WTC11 (cell line): ENCODE measurements around the gene PRKN.

Source experiments
- SP1 ChIP-seq: sonication (generic); formaldehyde crosslinking; conservative IDR thresholded peaks from 2 replicates; pipeline ENCODE4 v1.8.1; 2022; ENCODE audit warnings: missing genetic modification reagents
- ZNF138 ChIP-seq: sonication (generic); formaldehyde crosslinking; conservative IDR thresholded peaks from 2 replicates; pipeline ENCODE4 v1.8.1; 2022; ENCODE audit warnings: mild to moderate bottlenecking, moderate library complexity, missing genetic modification reagents
- TF ChIP-seq, protein P1 (sequence below): fragments of 200-600 bp; IDR thresholded peaks from 2 replicates; pipeline ENCODE4 v1.8.0; 2022; ENCODE audit warnings: antibody characterized with exemption
- TF ChIP-seq, protein P2 (sequence below): fragments of 250-450 bp; sonication (Bioruptor Pico); conservative IDR thresholded peaks from 2 replicates; pipeline ENCODE4 v1.9.0; 2021; ENCODE audit warnings: mild to moderate bottlenecking
- TF ChIP-seq, protein P3 (sequence below): sonication (generic); formaldehyde crosslinking; IDR thresholded peaks from 2 replicates; pipeline ENCODE4 v1.8.1; 2023; ENCODE audit warnings: mild to moderate bottlenecking, missing genetic modification reagents, moderate library complexity
- TF ChIP-seq, protein P4 (sequence below): fragments of 250-450 bp; sonication (Bioruptor Pico); IDR thresholded peaks from 2 replicates; pipeline ENCODE4 v1.9.0; 2021; ENCODE audit warnings: mild to moderate bottlenecking, borderline replicate concordance
- TF ChIP-seq, protein P5 (sequence below): sonication (generic); formaldehyde crosslinking; IDR thresholded peaks from 2 replicates; pipeline ENCODE4 v1.8.1; 2022; ENCODE audit warnings: mild to moderate bottlenecking, missing genetic modification reagents, moderate library complexity, borderline replicate concordance
- TF ChIP-seq, protein P6 (sequence below): fragments of 250-450 bp; sonication (Bioruptor Pico); IDR thresholded peaks from 2 replicates; pipeline ENCODE4 v2.1.2; 2022; ENCODE audit warnings: mild to moderate bottlenecking, moderate library complexity

DNA sequence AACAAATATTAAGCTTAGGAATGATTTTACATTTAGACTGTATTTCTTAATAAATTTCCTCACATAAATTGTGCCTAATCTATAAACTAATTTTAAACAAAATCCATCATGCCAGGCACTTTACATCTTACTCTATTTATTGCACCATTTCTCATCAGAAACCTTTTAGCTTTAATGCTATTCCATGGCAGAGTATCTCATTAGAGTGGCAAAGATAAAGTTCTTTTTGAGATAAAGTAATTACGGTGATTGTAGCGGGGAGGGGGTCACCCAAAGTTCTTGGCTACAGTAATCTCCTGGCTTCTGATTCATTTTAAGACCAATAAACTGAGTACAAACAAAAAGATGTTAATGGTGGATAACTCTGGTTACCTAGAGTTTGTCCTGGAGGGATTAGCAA, 532.1 kb downstream of the PRKN start:
- TF ChIP-seq, protein P1, sequence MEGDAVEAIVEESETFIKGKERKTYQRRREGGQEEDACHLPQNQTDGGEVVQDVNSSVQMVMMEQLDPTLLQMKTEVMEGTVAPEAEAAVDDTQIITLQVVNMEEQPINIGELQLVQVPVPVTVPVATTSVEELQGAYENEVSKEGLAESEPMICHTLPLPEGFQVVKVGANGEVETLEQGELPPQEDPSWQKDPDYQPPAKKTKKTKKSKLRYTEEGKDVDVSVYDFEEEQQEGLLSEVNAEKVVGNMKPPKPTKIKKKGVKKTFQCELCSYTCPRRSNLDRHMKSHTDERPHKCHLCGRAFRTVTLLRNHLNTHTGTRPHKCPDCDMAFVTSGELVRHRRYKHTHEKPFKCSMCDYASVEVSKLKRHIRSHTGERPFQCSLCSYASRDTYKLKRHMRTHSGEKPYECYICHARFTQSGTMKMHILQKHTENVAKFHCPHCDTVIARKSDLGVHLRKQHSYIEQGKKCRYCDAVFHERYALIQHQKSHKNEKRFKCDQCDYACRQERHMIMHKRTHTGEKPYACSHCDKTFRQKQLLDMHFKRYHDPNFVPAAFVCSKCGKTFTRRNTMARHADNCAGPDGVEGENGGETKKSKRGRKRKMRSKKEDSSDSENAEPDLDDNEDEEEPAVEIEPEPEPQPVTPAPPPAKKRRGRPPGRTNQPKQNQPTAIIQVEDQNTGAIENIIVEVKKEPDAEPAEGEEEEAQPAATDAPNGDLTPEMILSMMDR: no peak
- TF ChIP-seq, protein P2, sequence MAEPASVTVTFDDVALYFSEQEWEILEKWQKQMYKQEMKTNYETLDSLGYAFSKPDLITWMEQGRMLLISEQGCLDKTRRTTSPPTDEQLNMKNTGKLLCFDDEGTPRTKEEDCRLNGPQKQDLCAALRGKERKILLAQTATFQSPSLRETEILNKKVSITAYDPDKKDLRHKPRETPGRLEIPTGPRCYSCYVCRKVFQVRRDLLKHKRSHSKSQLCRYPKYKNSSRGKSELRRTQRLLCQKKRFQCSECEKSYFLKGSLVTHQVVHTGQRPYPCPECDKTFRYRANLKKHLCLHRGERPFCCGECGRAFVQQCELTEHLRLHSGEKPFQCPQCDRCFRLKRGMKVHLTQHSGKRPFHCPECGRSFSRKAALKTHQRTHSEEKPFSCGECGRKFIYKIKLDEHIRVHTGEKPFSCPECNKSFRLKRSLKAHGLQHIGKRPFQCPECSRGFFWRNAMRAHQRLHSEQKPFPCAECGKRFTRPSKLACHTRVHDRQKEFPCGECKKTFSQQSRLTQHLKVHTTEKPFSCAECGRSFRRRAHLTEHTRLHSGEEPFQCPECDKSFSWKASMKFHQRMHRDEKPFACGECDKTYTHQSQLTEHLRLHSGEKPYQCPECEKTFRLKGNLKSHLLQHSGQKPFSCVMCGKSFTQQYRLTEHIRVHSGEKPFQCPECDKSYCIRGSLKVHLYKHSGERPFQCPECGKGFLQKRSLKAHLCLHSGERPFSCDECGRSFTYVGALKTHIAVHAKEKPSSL (CRISPR knock-in tag): no peak
- TF ChIP-seq, protein P3, sequence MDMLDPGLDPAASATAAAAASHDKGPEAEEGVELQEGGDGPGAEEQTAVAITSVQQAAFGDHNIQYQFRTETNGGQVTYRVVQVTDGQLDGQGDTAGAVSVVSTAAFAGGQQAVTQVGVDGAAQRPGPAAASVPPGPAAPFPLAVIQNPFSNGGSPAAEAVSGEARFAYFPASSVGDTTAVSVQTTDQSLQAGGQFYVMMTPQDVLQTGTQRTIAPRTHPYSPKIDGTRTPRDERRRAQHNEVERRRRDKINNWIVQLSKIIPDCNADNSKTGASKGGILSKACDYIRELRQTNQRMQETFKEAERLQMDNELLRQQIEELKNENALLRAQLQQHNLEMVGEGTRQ (CRISPR knock-in tag): no peak
- TF ChIP-seq, protein P4, sequence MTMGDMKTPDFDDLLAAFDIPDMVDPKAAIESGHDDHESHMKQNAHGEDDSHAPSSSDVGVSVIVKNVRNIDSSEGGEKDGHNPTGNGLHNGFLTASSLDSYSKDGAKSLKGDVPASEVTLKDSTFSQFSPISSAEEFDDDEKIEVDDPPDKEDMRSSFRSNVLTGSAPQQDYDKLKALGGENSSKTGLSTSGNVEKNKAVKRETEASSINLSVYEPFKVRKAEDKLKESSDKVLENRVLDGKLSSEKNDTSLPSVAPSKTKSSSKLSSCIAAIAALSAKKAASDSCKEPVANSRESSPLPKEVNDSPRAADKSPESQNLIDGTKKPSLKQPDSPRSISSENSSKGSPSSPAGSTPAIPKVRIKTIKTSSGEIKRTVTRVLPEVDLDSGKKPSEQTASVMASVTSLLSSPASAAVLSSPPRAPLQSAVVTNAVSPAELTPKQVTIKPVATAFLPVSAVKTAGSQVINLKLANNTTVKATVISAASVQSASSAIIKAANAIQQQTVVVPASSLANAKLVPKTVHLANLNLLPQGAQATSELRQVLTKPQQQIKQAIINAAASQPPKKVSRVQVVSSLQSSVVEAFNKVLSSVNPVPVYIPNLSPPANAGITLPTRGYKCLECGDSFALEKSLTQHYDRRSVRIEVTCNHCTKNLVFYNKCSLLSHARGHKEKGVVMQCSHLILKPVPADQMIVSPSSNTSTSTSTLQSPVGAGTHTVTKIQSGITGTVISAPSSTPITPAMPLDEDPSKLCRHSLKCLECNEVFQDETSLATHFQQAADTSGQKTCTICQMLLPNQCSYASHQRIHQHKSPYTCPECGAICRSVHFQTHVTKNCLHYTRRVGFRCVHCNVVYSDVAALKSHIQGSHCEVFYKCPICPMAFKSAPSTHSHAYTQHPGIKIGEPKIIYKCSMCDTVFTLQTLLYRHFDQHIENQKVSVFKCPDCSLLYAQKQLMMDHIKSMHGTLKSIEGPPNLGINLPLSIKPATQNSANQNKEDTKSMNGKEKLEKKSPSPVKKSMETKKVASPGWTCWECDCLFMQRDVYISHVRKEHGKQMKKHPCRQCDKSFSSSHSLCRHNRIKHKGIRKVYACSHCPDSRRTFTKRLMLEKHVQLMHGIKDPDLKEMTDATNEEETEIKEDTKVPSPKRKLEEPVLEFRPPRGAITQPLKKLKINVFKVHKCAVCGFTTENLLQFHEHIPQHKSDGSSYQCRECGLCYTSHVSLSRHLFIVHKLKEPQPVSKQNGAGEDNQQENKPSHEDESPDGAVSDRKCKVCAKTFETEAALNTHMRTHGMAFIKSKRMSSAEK (CRISPR knock-in tag): no peak
- TF ChIP-seq, protein P5, sequence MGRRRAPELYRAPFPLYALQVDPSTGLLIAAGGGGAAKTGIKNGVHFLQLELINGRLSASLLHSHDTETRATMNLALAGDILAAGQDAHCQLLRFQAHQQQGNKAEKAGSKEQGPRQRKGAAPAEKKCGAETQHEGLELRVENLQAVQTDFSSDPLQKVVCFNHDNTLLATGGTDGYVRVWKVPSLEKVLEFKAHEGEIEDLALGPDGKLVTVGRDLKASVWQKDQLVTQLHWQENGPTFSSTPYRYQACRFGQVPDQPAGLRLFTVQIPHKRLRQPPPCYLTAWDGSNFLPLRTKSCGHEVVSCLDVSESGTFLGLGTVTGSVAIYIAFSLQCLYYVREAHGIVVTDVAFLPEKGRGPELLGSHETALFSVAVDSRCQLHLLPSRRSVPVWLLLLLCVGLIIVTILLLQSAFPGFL (CRISPR knock-in tag): no peak
- TF ChIP-seq, protein P6, sequence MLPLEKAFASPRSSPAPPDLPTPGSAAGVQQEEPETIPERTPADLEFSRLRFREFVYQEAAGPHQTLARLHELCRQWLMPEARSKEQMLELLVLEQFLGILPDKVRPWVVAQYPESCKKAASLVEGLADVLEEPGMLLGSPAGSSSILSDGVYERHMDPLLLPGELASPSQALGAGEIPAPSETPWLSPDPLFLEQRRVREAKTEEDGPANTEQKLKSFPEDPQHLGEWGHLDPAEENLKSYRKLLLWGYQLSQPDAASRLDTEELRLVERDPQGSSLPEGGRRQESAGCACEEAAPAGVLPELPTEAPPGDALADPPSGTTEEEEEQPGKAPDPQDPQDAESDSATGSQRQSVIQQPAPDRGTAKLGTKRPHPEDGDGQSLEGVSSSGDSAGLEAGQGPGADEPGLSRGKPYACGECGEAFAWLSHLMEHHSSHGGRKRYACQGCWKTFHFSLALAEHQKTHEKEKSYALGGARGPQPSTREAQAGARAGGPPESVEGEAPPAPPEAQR (CRISPR knock-in tag): no peak
- TF ChIP-seq SP1 (CRISPR knock-in tag) (no peak), ZNF138 (CRISPR knock-in tag) (no peak)
